DOHH2 (cell line): ENCODE measurements around the gene SH3TC2.

Experiments used
- H3F3A ChIP-seq: fragments of 200-600 bp; sonication (generic), shearing (Covaris generic); 2 replicates; pipeline ENCODE4 v1.6.0; 2016; ENCODE audit warnings: antibody characterized with exemption, mild to moderate bottlenecking; ENCODE audit not compliant: control insufficient read depth, insufficient read depth
- H3K27ac ChIP-seq: fragments of 200-600 bp; sonication (generic); 2 replicates; pipeline ENCODE4 v1.5.1; 2014; ENCODE audit warnings: low read depth, mild to moderate bottlenecking, low read length, moderate library complexity
- H3K27me3 ChIP-seq: fragments of 200-600 bp; sonication (generic); 2 replicates; pipeline ENCODE4 v1.6.1; 2014; ENCODE audit warnings: mild to moderate bottlenecking, low read length, mixed read lengths; ENCODE audit not compliant: control insufficient read depth
- H3K36me3 ChIP-seq: fragments of 200-600 bp; sonication (generic); 2 replicates; pipeline ENCODE4 v1.6.1; 2014; ENCODE audit warnings: mild to moderate bottlenecking, low read length, moderate library complexity, mixed read lengths; ENCODE audit not compliant: control insufficient read depth
- H3K4me1 ChIP-seq: fragments of 200-600 bp; sonication (generic); 2 replicates; pipeline ENCODE4 v1.6.1; 2014; ENCODE audit warnings: mild to moderate bottlenecking, low read length, mixed read lengths; ENCODE audit not compliant: control insufficient read depth
- H3K4me2 ChIP-seq: fragments of 200-600 bp; sonication (generic); 2 replicates; pipeline ENCODE4 v1.6.0; 2014; ENCODE audit warnings: mild to moderate bottlenecking, low read length, moderate library complexity
- H3K4me3 ChIP-seq: fragments of 200-600 bp; sonication (generic); 2 replicates; pipeline ENCODE4 v1.5.1; 2014; ENCODE audit warnings: mild to moderate bottlenecking, low read length, mixed read lengths
- H3K79me2 ChIP-seq: fragments of 200-600 bp; sonication (generic); 2 replicates; pipeline ENCODE4 v1.6.1; 2014; ENCODE audit warnings: mild to moderate bottlenecking, low read length, mixed read lengths; ENCODE audit not compliant: control insufficient read depth
- H3K9me2 ChIP-seq: fragments of 200-600 bp; sonication (generic); replicated peaks from 2 replicates; pipeline ENCODE4 v1.6.1; 2014; ENCODE audit warnings: mild to moderate bottlenecking, low read length, mixed read lengths; ENCODE audit not compliant: control insufficient read depth
- H3K9me3 ChIP-seq: fragments of 200-600 bp; sonication (generic); 2 replicates; pipeline ENCODE4 v1.6.1; 2014; ENCODE audit warnings: antibody characterized with exemption, low read length, mixed read lengths; ENCODE audit not compliant: control insufficient read depth, insufficient read depth
- H4K20me1 ChIP-seq: fragments of 200-600 bp; sonication (generic); 2 replicates; pipeline ENCODE4 v1.6.0; 2014; ENCODE audit warnings: low read depth, mild to moderate bottlenecking, antibody characterized with exemption, low read length, moderate library complexity; ENCODE audit not compliant: control insufficient read depth, insufficient read depth
- EZH2phosphoT487 ChIP-seq: fragments of 200-600 bp; sonication (generic); IDR thresholded peaks from 2 replicates; pipeline ENCODE4 v1.6.1; 2017; ENCODE audit warnings: borderline replicate concordance, mild to moderate bottlenecking, antibody characterized with exemption, low read length, moderate library complexity, mixed read lengths
- TF ChIP-seq, protein P1 (sequence below): fragments of 200-600 bp; sonication (generic); IDR thresholded peaks from one replicate; pipeline ENCODE4 v1.5.1; 2014; ENCODE audit warnings: antibody characterized with exemption, mild to moderate bottlenecking, low read depth, low read length; ENCODE audit not compliant: poor library complexity, severe bottlenecking

SH3TC2 gene

DNA sequence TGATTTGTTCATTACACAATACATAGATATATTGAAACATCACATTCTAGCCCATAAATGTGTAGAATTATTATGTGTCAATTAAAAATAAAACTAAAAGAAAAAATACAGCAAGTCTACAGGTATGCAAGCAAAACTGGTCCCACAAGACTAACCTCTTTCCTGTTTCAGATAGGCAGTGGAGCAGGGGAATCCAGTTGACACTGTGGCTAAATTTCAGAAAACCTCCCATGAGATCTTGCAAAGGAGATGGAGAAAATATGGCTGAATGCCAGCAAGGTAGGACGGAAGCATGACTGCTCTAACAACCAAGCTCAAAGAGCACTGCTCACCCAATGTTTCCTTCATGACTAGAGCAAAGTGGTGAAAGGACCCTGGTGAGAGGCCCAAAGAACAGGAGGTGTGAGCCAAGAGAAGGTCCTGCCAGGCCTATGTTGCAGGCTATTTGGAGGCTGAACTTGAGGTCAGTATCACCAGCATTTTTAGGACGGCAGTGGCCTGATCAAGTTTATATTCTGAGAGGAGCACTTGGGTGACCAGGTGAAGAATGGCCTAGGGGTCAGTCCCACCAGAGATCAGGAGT lies 1.1 kb upstream of the SH3TC2 start:
- H3K79me2 ChIP-seq = no peaks in the 10 kb centered on the region
- H3K36me3 ChIP-seq = no peaks in the 10 kb centered on the region
- no peak overlapping the region for H3K27ac ChIP-seq
- H3K4me3 ChIP-seq = no peak overlapping the region
- no peak overlapping the region for H3K4me2 ChIP-seq
- no peak for TF ChIP-seq EZH2phosphoT487
- TF ChIP-seq, protein P1, sequence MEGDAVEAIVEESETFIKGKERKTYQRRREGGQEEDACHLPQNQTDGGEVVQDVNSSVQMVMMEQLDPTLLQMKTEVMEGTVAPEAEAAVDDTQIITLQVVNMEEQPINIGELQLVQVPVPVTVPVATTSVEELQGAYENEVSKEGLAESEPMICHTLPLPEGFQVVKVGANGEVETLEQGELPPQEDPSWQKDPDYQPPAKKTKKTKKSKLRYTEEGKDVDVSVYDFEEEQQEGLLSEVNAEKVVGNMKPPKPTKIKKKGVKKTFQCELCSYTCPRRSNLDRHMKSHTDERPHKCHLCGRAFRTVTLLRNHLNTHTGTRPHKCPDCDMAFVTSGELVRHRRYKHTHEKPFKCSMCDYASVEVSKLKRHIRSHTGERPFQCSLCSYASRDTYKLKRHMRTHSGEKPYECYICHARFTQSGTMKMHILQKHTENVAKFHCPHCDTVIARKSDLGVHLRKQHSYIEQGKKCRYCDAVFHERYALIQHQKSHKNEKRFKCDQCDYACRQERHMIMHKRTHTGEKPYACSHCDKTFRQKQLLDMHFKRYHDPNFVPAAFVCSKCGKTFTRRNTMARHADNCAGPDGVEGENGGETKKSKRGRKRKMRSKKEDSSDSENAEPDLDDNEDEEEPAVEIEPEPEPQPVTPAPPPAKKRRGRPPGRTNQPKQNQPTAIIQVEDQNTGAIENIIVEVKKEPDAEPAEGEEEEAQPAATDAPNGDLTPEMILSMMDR = no peak
- no peaks in the 10 kb centered on the region for H3K27me3 ChIP-seq
- no peaks in the 10 kb centered on the region for H3K4me1 ChIP-seq
- no peaks in the 10 kb centered on the region for H4K20me1 ChIP-seq
- H3K9me2 ChIP-seq = no peaks in the 10 kb centered on the region
- no peaks in the 10 kb centered on the region for H3K9me3 ChIP-seq
- H3F3A ChIP-seq = no peaks in the 10 kb centered on the region

DNA sequence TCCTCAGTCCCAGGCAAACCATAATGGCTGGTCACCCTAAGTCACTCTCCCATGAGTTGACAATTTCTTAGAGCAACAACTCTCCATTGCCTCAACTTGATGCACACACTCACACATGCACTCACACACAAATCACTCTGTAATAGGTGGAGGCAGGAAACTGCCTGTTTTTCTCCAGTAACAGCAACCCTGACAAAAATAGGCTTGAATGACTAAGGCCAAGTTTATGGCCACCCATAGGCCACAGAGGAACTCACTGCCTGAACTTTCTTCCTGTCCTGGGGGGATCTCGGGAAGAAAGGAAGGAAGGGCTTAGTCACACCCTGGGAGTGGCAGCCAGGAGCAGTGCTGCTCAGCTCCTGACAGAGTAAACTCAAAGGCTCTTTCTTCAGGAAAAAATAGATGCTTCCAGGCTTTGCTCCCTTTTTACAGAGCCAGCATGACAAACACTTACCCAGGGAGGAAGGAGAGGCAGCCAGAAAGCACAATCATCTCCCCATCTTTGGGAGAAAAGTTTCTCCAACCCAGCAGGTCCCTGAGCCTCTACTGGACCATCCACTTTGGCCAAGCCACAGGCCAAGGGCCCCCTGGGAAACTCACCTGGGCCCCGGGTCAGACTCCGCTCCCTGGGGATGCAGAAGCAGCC lies 368 bp downstream of the SH3TC2 start:
- no peaks in the 10 kb centered on the region for H3K27me3 ChIP-seq
- H3K4me2 ChIP-seq = no peak overlapping the region
- H3K4me1 ChIP-seq = no peaks in the 10 kb centered on the region
- TF ChIP-seq, protein P1 = no peak
- no peak for TF ChIP-seq EZH2phosphoT487
- no peak overlapping the region for H3K27ac ChIP-seq
- H3K79me2 ChIP-seq = no peaks in the 10 kb centered on the region
- no peaks in the 10 kb centered on the region for H3K36me3 ChIP-seq
- H3K4me3 ChIP-seq = no peak overlapping the region
- H3K9me2 ChIP-seq = no peaks in the 10 kb centered on the region
- H3F3A ChIP-seq = no peaks in the 10 kb centered on the region
- H4K20me1 ChIP-seq = no peaks in the 10 kb centered on the region
- H3K9me3 ChIP-seq = no peaks in the 10 kb centered on the region

DNA sequence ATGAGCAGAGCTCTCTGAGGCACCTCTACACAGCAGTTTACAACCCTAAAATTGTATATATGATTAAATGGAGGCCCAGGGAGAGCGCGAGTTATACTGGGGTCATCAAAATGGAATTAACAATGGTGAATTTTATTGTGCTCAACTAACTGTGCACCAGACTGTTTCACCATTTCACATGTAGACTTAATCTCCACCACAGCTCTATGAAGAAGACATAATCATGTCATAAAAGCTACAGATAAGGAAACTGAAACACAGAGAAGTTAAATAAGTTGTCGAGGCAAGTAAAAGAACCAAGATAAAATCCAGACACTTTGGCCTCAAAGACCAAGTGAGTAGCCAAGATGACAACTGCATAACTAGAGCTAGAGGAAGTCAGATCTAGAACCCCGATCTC lies 1.5 kb downstream of the SH3TC2 start:
- TF ChIP-seq, protein P1 = no peak
- TF ChIP-seq EZH2phosphoT487 = no peak
- Histone ChIP-seq H3K9me3 (no peaks in the 10 kb centered on the region), H3K27ac (no peak overlapping the region), H3K4me2 (no peak overlapping the region), H4K20me1 (no peaks in the 10 kb centered on the region), H3F3A (no peaks in the 10 kb centered on the region), H3K9me2 (no peaks in the 10 kb centered on the region), H3K36me3 (no peaks in the 10 kb centered on the region), H3K27me3 (no peaks in the 10 kb centered on the region), H3K79me2 (no peaks in the 10 kb centered on the region), H3K4me1 (no peaks in the 10 kb centered on the region), H3K4me3 (no peak overlapping the region)
